ENCODE measurements around the gene NRXN2.
"Not testable (repeated sequence)": the region's sequence is repeated elsewhere in the genome, so short reads cannot be mapped to it uniquely, and the experiment has no call there.

NRXN2 gene

GRCh38 chr11:64674774-64675173 lies 48.2 kb downstream of the NRXN2 start:
- no peak for DNase-seq (ENCODE audit: low read depth)

- no peak for DNase-seq (ENCODE audit: low read depth)
These were observed 49.7 kb downstream of the NRXN2 start for GRCh38 chr11:64673279-64673678.

GRCh38 chr11:64672875-64673274 lies 50.1 kb downstream of the NRXN2 start:
- no peak for DNase-seq (ENCODE audit: low read depth)

- DNase-seq (ENCODE audit: low read depth), result no peak
These were observed 52.0 kb downstream of the NRXN2 start for GRCh38 chr11:64670975-64671374.

GRCh38 chr11:64667154-64667745 lies 55.7 kb downstream of the NRXN2 start:
- DNase-seq (ENCODE audit: low read depth), result no peak

- no peak for DNase-seq (ENCODE audit: low read depth)
These were observed 57.6 kb downstream of the NRXN2 start for GRCh38 chr11:64665411-64665821.

- not testable (repeated sequence) for DNase-seq (ENCODE audit: low read depth)
These were observed 58.6 kb downstream of the NRXN2 start for GRCh38 chr11:64664236-64664870.

- DNase-seq (ENCODE audit: low read depth), result no peak
These were observed 59.3 kb downstream of the NRXN2 start for GRCh38 chr11:64663656-64664055.

GRCh38 chr11:64661614-64662013 lies 61.4 kb downstream of the NRXN2 start:
- no peak for DNase-seq (ENCODE audit: low read depth)

GRCh38 chr11:64661146-64661545 lies 61.9 kb downstream of the NRXN2 start:
- DNase-seq (ENCODE audit: low read depth), result no peak

GRCh38 chr11:64660706-64661105 lies 62.3 kb downstream of the NRXN2 start:
- DNase-seq (ENCODE audit: low read depth), result no peak

- DNase-seq (ENCODE audit: low read depth), result no peak
These were observed 62.8 kb downstream of the NRXN2 start for GRCh38 chr11:64660205-64660604.

GRCh38 chr11:64659417-64660144 lies 63.4 kb downstream of the NRXN2 start:
- DNase-seq (ENCODE audit: low read depth), result no peak

GRCh38 chr11:64658265-64658664 lies 64.7 kb downstream of the NRXN2 start:
- no peak for DNase-seq (ENCODE audit: low read depth)

- DNase-seq (ENCODE audit: low read depth), result no peak
These were observed 66.1 kb downstream of the NRXN2 start for GRCh38 chr11:64656862-64657261.

GRCh38 chr11:64655941-64656601 lies 66.9 kb downstream of the NRXN2 start:
- DNase-seq (ENCODE audit: low read depth), result no peak

- no peak for DNase-seq (ENCODE audit: low read depth)
These were observed 67.9 kb downstream of the NRXN2 start for GRCh38 chr11:64654958-64655541.

GRCh38 chr11:64654439-64654838 lies 68.6 kb downstream of the NRXN2 start:
- no peak for DNase-seq (ENCODE audit: low read depth)

- no peak for DNase-seq (ENCODE audit: low read depth)
These were observed 69.5 kb downstream of the NRXN2 start for GRCh38 chr11:64653388-64653973.

- DNase-seq (ENCODE audit: low read depth), result peak; percentile 23
These were observed 70.2 kb downstream of the NRXN2 start for GRCh38 chr11:64652586-64653387.

GRCh38 chr11:64650923-64651523 lies 72.0 kb downstream of the NRXN2 start:
- DNase-seq (ENCODE audit: low read depth), result no peak
